Measurements from ENCODE around the gene MTTP. TPM values are rescaled to one million over a fixed set of nuclear protein-coding genes. Genes with fewer than 3 reads are reported as not detected.

The MTTP gene
- total RNA-seq, 1 donor from 2014 or later: 0.08 TPM

GRCh38 chr4:99635601-99636000 lies 61.0 kb downstream of the MTTP start:
- H3K36me3 ChIP-seq (ENCODE audit: control insufficient read depth, insufficient read depth, low read length): no peaks in the 10 kb centered on the region
- TF ChIP-seq, protein P1, sequence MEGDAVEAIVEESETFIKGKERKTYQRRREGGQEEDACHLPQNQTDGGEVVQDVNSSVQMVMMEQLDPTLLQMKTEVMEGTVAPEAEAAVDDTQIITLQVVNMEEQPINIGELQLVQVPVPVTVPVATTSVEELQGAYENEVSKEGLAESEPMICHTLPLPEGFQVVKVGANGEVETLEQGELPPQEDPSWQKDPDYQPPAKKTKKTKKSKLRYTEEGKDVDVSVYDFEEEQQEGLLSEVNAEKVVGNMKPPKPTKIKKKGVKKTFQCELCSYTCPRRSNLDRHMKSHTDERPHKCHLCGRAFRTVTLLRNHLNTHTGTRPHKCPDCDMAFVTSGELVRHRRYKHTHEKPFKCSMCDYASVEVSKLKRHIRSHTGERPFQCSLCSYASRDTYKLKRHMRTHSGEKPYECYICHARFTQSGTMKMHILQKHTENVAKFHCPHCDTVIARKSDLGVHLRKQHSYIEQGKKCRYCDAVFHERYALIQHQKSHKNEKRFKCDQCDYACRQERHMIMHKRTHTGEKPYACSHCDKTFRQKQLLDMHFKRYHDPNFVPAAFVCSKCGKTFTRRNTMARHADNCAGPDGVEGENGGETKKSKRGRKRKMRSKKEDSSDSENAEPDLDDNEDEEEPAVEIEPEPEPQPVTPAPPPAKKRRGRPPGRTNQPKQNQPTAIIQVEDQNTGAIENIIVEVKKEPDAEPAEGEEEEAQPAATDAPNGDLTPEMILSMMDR (IDR thresholded peaks at IDR 0.05; ENCODE audit: insufficient read depth, low read length, poor library complexity, severe bottlenecking): no peak
- H3K27me3 ChIP-seq (ENCODE audit: control insufficient read depth, insufficient read depth, low read length): no peaks in the 10 kb centered on the region
- no peak overlapping the region for H3K4me3 ChIP-seq (ENCODE audit: low read depth, low read length)
- no peak for DNase-seq (ENCODE audit: low read depth)

- DNase-seq (ENCODE audit: low read depth): no peak
- Histone ChIP-seq H3K27me3 (ENCODE audit: control insufficient read depth, insufficient read depth, low read length) (no peaks in the 10 kb centered on the region), H3K4me3 (ENCODE audit: low read depth, low read length) (no peak overlapping the region), H3K36me3 (ENCODE audit: control insufficient read depth, insufficient read depth, low read length) (no peaks in the 10 kb centered on the region)
- TF ChIP-seq, protein P1 (IDR thresholded peaks at IDR 0.05; ENCODE audit: insufficient read depth, low read length, poor library complexity, severe bottlenecking): no peak
Observed at GRCh38 chr4:99636422-99636821, 61.8 kb downstream of the MTTP start.

DNA sequence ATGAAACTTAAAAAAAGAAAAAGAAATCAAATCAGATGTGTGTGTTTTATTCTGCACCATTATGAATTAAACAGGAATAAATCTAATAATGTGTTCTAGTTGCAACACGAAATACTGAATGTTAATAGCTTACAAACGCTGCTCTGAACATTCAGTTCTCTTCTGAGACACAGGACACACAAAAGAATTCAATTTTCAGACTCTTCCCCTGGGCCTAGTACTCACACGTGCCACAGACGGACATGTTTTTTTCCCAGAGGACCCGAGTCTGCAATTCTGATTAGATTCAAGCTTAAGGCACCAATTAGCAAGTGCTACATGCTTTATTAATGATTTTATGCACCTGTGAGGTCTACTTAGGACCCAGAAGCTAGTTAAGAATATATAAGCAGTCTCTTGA lies 62.5 kb downstream of the MTTP start:
- TF ChIP-seq, protein P1 (IDR thresholded peaks at IDR 0.05; ENCODE audit: insufficient read depth, low read length, poor library complexity, severe bottlenecking): no peak
- Histone ChIP-seq H3K36me3 (ENCODE audit: control insufficient read depth, insufficient read depth, low read length) (no peaks in the 10 kb centered on the region), H3K27me3 (ENCODE audit: control insufficient read depth, insufficient read depth, low read length) (no peaks in the 10 kb centered on the region), H3K4me3 (ENCODE audit: low read depth, low read length) (no peak overlapping the region)
- no peak for DNase-seq (ENCODE audit: low read depth)

DNA sequence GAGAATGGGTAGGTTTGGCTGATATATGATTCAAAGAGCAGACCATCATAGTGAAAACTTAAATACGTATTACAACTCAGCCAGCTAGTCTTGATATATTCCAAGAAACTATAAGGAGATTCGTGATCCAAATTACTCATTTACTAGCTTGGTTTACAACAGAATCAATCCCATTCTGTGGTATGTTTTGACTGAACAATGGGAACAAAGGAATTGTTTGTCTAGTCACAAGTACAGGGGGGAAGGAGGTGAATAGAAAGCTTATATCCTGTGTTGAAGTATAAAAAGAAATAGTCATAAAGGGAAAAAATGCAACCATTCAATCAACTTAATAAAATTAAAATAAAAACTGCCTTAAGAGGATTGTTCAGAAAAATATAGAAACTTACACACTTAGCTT lies 66.1 kb downstream of the MTTP start:
- H3K4me3 ChIP-seq (ENCODE audit: low read depth, low read length): no peak overlapping the region
- no peak for DNase-seq (ENCODE audit: low read depth)
- no peaks in the 10 kb centered on the region for H3K27me3 ChIP-seq (ENCODE audit: control insufficient read depth, insufficient read depth, low read length)
- no peaks in the 10 kb centered on the region for H3K36me3 ChIP-seq (ENCODE audit: control insufficient read depth, insufficient read depth, low read length)
- TF ChIP-seq, protein P1 (IDR thresholded peaks at IDR 0.05; ENCODE audit: insufficient read depth, low read length, poor library complexity, severe bottlenecking): no peak

DNA sequence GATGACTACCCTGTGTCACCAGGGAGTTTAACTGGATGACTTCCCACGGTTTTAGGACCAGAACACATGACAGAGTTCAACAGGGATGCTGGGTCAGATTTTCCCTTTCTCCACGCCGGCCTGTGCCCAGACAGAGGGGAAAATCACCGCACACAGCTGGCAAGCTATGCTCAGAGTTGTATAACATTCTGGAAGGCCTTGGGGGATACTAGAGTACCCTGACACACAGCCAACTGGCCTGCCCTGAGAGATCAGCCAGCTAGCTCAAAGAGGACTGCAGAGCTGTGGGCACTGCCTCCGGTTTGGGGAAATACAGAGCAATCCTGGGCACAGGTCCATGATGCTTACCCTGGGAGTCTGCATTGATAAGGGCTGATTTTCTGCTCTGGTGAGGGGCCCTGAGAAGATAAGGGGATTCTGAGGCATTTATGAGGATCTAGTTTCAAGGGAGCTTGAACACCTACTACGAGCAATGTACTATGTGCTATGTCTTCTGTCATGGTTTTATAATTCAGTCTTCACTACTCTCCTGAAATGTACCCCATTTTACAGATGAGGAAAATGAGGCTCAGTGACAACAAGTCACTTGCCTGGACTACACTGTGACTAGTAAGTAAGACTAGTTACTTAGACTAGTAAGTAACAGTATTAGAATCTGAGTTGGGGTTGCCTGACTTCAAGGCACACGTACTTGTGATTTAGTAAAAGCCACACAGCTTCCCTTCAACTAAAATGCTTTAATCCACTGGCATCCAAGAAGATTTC lies 68.3 kb downstream of the MTTP start:
- no peak for DNase-seq (ENCODE audit: low read depth)
- TF ChIP-seq, protein P1 (IDR thresholded peaks at IDR 0.05; ENCODE audit: insufficient read depth, low read length, poor library complexity, severe bottlenecking): no peak
- Histone ChIP-seq H3K27me3 (ENCODE audit: control insufficient read depth, insufficient read depth, low read length) (no peaks in the 10 kb centered on the region), H3K36me3 (ENCODE audit: control insufficient read depth, insufficient read depth, low read length) (no peaks in the 10 kb centered on the region), H3K4me3 (ENCODE audit: low read depth, low read length) (no peak overlapping the region)

DNA sequence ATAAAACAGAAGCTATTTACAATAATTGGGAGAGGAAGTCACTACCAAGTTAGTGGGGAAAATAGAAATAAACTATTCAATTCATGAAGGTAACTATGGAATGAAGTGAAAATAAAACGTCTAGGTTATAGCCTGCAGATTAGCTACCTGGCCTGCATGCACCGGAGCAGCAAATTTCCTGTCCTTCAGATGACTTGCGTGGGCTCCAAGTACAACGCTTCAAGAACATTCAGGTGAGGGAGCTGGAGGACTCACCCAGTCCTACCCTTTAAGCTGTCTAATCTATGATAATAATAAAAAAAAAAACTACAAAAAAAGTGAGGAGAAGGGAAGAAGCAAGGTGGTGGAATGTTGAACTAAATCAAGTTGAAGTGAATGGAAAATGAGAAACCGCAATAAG lies 69.8 kb downstream of the MTTP start:
- DNase-seq (ENCODE audit: low read depth): no peak
- no peaks in the 10 kb centered on the region for H3K36me3 ChIP-seq (ENCODE audit: control insufficient read depth, insufficient read depth, low read length)
- H3K27me3 ChIP-seq (ENCODE audit: control insufficient read depth, insufficient read depth, low read length): no peaks in the 10 kb centered on the region
- H3K4me3 ChIP-seq (ENCODE audit: low read depth, low read length): no peak overlapping the region
- TF ChIP-seq, protein P1 (IDR thresholded peaks at IDR 0.05; ENCODE audit: insufficient read depth, low read length, poor library complexity, severe bottlenecking): no peak

All from kidney epithelial cell (primary cell).